Nephron progenitor cell (in vitro differentiated cells): ENCODE results near the gene PABPC4L.

ENCODE experiments used
- DNase-seq: peaks from one replicate; pipeline ENCODE4 v3.0.0; 2021
- H3K27ac Mint-ChIP-seq: 2 replicates; pipeline ENCODE4 v1.8.0; 2021; ENCODE audit warnings: mild to moderate bottlenecking, moderate library complexity, mixed read lengths
- H3K27me3 Mint-ChIP-seq: 2 replicates; pipeline ENCODE4 v1.8.0; 2021; ENCODE audit warnings: mild to moderate bottlenecking, low read depth, mixed read lengths; ENCODE audit not compliant: poor library complexity
- H3K36me3 Mint-ChIP-seq: 2 replicates; pipeline ENCODE4 v1.8.0; 2021; ENCODE audit warnings: low read depth, mixed read lengths
- H3K4me1 Mint-ChIP-seq: 2 replicates; pipeline ENCODE4 v1.8.0; 2021; ENCODE audit warnings: mixed read lengths
- H3K4me3 Mint-ChIP-seq: 2 replicates; pipeline ENCODE4 v1.8.0; 2021; ENCODE audit warnings: mild to moderate bottlenecking, moderate library complexity, mixed read lengths
- H3K9me3 Mint-ChIP-seq: 2 replicates; pipeline ENCODE4 v1.8.0; 2021; ENCODE audit warnings: mild to moderate bottlenecking, moderate library complexity, mixed read lengths
- CTCF ChIP-seq: fragments of 200-600 bp; sonication (generic); IDR thresholded peaks from 2 replicates; pipeline ENCODE4 v1.5.0; 2021; ENCODE audit warnings: antibody characterized with exemption

Gene PABPC4L

GRCh38 chr4:134178706-134179105 is 22.9 kb downstream of the PABPC4L start:
- Mint-ChIP-seq H3K36me3 (no peaks in the 10 kb centered on the region), H3K27me3 (no peaks in the 10 kb centered on the region), H3K9me3 (peaks cover 26% of the 10 kb centered on the region), H3K4me1 (peaks cover 8% of the 10 kb centered on the region), H3K4me3 (no peak overlapping the region), H3K27ac (no peak overlapping the region)
- DNase-seq = no peak
- no peak for TF ChIP-seq CTCF

- H3K36me3 Mint-ChIP-seq = no peaks in the 10 kb centered on the region
- peaks cover 11% of the 10 kb centered on the region for H3K9me3 Mint-ChIP-seq
These were observed 27.3 kb downstream of the PABPC4L start for GRCh38 chr4:134174271-134174670.

DNA sequence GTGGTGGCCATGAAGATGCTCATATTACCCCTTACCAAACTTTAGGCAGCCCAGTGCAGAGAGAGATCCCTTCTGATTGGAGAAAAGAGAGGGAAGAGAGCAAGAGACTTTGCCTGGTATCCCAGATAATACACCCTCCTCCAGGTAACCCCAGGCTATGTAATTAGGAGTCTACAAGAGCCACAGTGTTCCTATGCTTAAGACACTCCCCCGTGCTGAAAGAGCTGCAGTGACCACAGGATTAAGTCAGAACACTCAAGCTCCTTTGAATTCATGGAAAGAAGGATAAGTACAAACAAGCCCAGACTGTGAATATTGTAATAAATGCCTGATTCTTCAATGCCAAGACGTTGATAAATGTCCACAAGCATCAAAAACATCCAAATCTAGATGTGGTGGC is 41.4 kb downstream of the PABPC4L start:
- Mint-ChIP-seq H3K27ac (no peak overlapping the region), H3K9me3 (peaks cover 10% of the 10 kb centered on the region), H3K36me3 (no peaks in the 10 kb centered on the region), H3K4me1 (peaks cover 7% of the 10 kb centered on the region), H3K4me3 (no peak overlapping the region), H3K27me3 (no peaks in the 10 kb centered on the region)
- no peak for DNase-seq
- TF ChIP-seq CTCF = no peak

More at GRCh38 chr4:134174271-134174670, 27.3 kb downstream of the PABPC4L start:
- Mint-ChIP-seq H3K4me3 (no peak overlapping the region), H3K27ac (no peak overlapping the region), H3K4me1 (peaks cover 8% of the 10 kb centered on the region), H3K27me3 (no peaks in the 10 kb centered on the region)
- TF ChIP-seq CTCF = no peak
- no peak for DNase-seq

DNA sequence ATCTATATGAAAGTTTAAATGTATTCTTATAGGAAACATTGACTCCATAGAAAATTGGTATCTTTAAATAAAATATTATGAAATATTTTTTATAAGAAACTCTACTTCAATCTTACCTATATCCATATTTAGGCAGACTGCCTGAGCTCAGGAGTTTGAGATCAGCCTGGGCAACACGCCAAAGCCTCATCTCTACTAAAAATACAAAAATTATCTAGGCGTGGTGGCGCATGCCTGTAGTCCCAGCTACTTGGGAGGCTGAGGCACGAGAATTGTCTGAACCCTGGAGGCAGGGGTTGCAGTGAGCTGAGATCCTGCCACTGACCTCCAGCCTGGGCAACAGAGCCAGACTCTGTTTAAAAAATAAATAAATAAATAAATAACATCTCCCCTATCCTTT is 47.5 kb downstream of the PABPC4L start:
- H3K4me3 Mint-ChIP-seq = no peak overlapping the region
- H3K27ac Mint-ChIP-seq = no peak overlapping the region
- DNase-seq = no peak
- H3K36me3 Mint-ChIP-seq = no peaks in the 10 kb centered on the region
- H3K9me3 Mint-ChIP-seq = no peaks in the 10 kb centered on the region
- H3K4me1 Mint-ChIP-seq = peaks cover 8% of the 10 kb centered on the region
- no peak for TF ChIP-seq CTCF
- no peaks in the 10 kb centered on the region for H3K27me3 Mint-ChIP-seq

DNA sequence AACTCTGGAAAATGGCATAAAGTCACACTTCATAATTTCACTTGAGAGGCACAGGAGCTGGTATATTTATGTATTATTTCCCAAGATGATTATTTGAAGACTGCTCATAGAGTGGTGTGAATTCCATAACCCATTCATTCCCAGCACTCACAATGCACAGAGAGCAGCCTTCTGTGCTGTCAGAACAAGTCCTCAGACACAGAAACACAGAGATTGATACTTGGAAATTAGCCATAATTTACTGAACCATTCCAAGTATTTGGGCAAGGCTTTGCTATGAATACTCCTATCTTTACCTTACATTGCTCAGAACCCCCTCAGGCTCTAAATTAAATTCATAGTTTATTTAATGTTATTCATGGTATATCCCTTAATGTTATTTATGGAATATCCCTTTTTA is 53.6 kb downstream of the PABPC4L start:
- H3K9me3 Mint-ChIP-seq = no peaks in the 10 kb centered on the region

More for the DNA sequence above, 53.6 kb downstream of the PABPC4L start:
- DNase-seq = no peak
- TF ChIP-seq CTCF = no peak
- no peaks in the 10 kb centered on the region for H3K27me3 Mint-ChIP-seq
- H3K36me3 Mint-ChIP-seq = no peaks in the 10 kb centered on the region
- H3K4me3 Mint-ChIP-seq = no peak overlapping the region
- H3K27ac Mint-ChIP-seq = no peak overlapping the region
- H3K4me1 Mint-ChIP-seq = peaks cover 22% of the 10 kb centered on the region
